Erythroblast (primary cell): Measurements from ENCODE around the gene NXT1.

ENCODE experiments used
- GATA1 ChIP-seq: IDR thresholded peaks from 2 replicates; pipeline ENCODE4 v1.6.1; 2011; ENCODE audit warnings: low read depth, mild to moderate bottlenecking, control low read depth, low read length, moderate library complexity
- POLR2A ChIP-seq: IDR thresholded peaks from 2 replicates; pipeline ENCODE4 v1.6.1; 2011; ENCODE audit warnings: mild to moderate bottlenecking, low read length

GRCh38 chr20:23358563-23358906, 7.9 kb downstream of the NXT1 start:
- no peak for TF ChIP-seq POLR2A
- no peak for TF ChIP-seq GATA1
